GM23338 (cell line): ENCODE measurements around the gene CAMSAP2. TPM values are rescaled to one million over a fixed set of nuclear protein-coding genes. Genes with fewer than 3 reads are reported as not detected.
A peak's percentile ranks its signal among the peaks of the same experiment; 100 is the strongest.

ENCODE experiments used
- ATAC-seq: fragments of 200-7000 bp; cut with Tn5 transposase; 3 replicates; pipeline ENCODE4 v1.9.1; 2020
- DNase-seq: peaks from one replicate; pipeline ENCODE4 v3.0.0-alpha.2; 2015; ENCODE audit warnings: low spot score
- H2AFZ ChIP-seq: fragments of 200-600 bp; sonication (generic); 2 replicates; pipeline ENCODE4 v1.8.0; 2016; ENCODE audit warnings: antibody characterized with exemption, mild to moderate bottlenecking, moderate library complexity
- H3F3A ChIP-seq: fragments of 200-600 bp; sonication (generic); replicated peaks from 2 replicates; pipeline ENCODE4 v1.8.0; 2017; ENCODE audit warnings: antibody characterized with exemption, mixed run types, low read depth
- H3K27ac ChIP-seq: fragments of 200-600 bp; sonication (generic); 2 replicates; pipeline ENCODE4 v1.6.1; 2016; ENCODE audit warnings: low read depth
- H3K27me3 ChIP-seq: fragments of 200-600 bp; sonication (generic); 2 replicates; pipeline ENCODE4 v1.8.0; 2016; ENCODE audit warnings: mild to moderate bottlenecking, mixed run types, moderate library complexity; ENCODE audit not compliant: insufficient read depth
- H3K36me3 ChIP-seq: fragments of 200-600 bp; sonication (generic); 2 replicates; pipeline ENCODE4 v1.8.0; 2016; ENCODE audit warnings: mild to moderate bottlenecking; ENCODE audit not compliant: insufficient read depth
- H3K4me1 ChIP-seq: fragments of 200-600 bp; sonication (generic); 2 replicates; pipeline ENCODE4 v1.8.0; 2016; ENCODE audit warnings: mild to moderate bottlenecking, moderate library complexity; ENCODE audit not compliant: insufficient read depth
- H3K4me2 ChIP-seq: fragments of 200-600 bp; sonication (generic); 2 replicates; pipeline ENCODE4 v1.7.1; 2017; ENCODE audit warnings: mixed run types
- H3K4me3 ChIP-seq: fragments of 200-600 bp; sonication (generic); 2 replicates; pipeline ENCODE4 v1.6.1; 2016; ENCODE audit warnings: mixed run types
- H3K79me2 ChIP-seq: fragments of 200-600 bp; sonication (generic); replicated peaks from 2 replicates; pipeline ENCODE4 v1.8.0; 2017; ENCODE audit warnings: mild to moderate bottlenecking; ENCODE audit not compliant: insufficient read depth
- H3K9me2 ChIP-seq: fragments of 200-600 bp; sonication (generic); 2 replicates; pipeline ENCODE4 v1.8.0; 2017; ENCODE audit not compliant: insufficient read depth
- H4K20me1 ChIP-seq: fragments of 200-600 bp; sonication (generic); replicated peaks from 2 replicates; pipeline ENCODE4 v1.8.0; 2017; ENCODE audit warnings: mild to moderate bottlenecking; ENCODE audit not compliant: insufficient read depth
- H3K27ac Mint-ChIP-seq: 2 replicates; pipeline ENCODE4 v1.8.0; 2020; ENCODE audit warnings: inconsistent platforms, mild to moderate bottlenecking, moderate library complexity, mixed read lengths
- H3K27me3 Mint-ChIP-seq: 3 replicates; pipeline ENCODE4 v1.8.0; 2022; ENCODE audit warnings: low read depth, mild to moderate bottlenecking, moderate library complexity, mixed read lengths, inconsistent platforms; ENCODE audit not compliant: insufficient read depth, poor library complexity
- H3K36me3 Mint-ChIP-seq: 3 replicates; pipeline ENCODE4 v1.8.0; 2021; ENCODE audit warnings: low read depth, mild to moderate bottlenecking, inconsistent platforms, moderate library complexity, mixed read lengths
- H3K4me1 Mint-ChIP-seq: 3 replicates; pipeline ENCODE4 v1.8.0; 2020; ENCODE audit warnings: mild to moderate bottlenecking, inconsistent platforms, mixed read lengths
- H3K4me3 Mint-ChIP-seq: 3 replicates; pipeline ENCODE4 v1.8.0; 2021; ENCODE audit warnings: moderate library complexity, mild to moderate bottlenecking, inconsistent platforms, mixed read lengths
- H3K9me3 Mint-ChIP-seq: 3 replicates; pipeline ENCODE4 v1.8.0; 2020; ENCODE audit warnings: moderate library complexity, mild to moderate bottlenecking, inconsistent platforms, mixed read lengths
- CREB1 ChIP-seq: fragments of 250-450 bp; sonication (Bioruptor Pico); IDR thresholded peaks from 2 replicates; pipeline ENCODE4 v1.5.0; 2020; ENCODE audit warnings: low read depth, mild to moderate bottlenecking, moderate library complexity
- CTCF ChIP-seq, 2 experiments: fragments of 200-600 bp in 1 of 2; sonication (generic) in 1 of 2; conservative IDR thresholded peaks; 2 replicates each; pipeline versions ENCODE4 v1.5.1 to v1.6.1; 2016 to 2017; ENCODE audit warnings: antibody characterized with exemption in 2 of 2, low read depth in 2 of 2, mild to moderate bottlenecking in 2 of 2, moderate library complexity in 1 of 2
- ETS1 ChIP-seq: IDR thresholded peaks from 2 replicates; pipeline ENCODE4 v1.6.1; 2016; ENCODE audit warnings: antibody characterized with exemption
- EZH2 ChIP-seq: fragments of 200-600 bp; sonication (generic); IDR thresholded peaks from one replicate; pipeline ENCODE4 v1.8.0; 2017; ENCODE audit warnings: antibody characterized with exemption, mild to moderate bottlenecking, low read depth; ENCODE audit not compliant: unreplicated experiment
- EZH2phosphoT487 ChIP-seq: fragments of 200-600 bp; sonication (generic); IDR thresholded peaks from one replicate; pipeline ENCODE4 v1.8.1; 2018; ENCODE audit warnings: antibody characterized with exemption; ENCODE audit not compliant: unreplicated experiment
- JUNB ChIP-seq: IDR thresholded peaks from one replicate; pipeline ENCODE4 v1.6.1; 2016; ENCODE audit warnings: antibody characterized with exemption; ENCODE audit not compliant: unreplicated experiment
- POLR2AphosphoS5 ChIP-seq: IDR thresholded peaks from 2 replicates; pipeline ENCODE4 v1.6.1; 2016; ENCODE audit warnings: antibody characterized with exemption, low read depth
- REST ChIP-seq: IDR thresholded peaks from one replicate; pipeline ENCODE4 v1.6.1; 2018; ENCODE audit warnings: antibody characterized with exemption; ENCODE audit not compliant: unreplicated experiment
- STAT1 ChIP-seq: IDR thresholded peaks from one replicate; pipeline ENCODE4 v1.6.1; 2016; ENCODE audit warnings: antibody characterized with exemption; ENCODE audit not compliant: unreplicated experiment
- ZNF331 ChIP-seq: fragments of 250-450 bp; sonication (Bioruptor Pico); IDR thresholded peaks from 2 replicates; pipeline ENCODE4 v1.5.0; 2020; ENCODE audit warnings: low read depth, mild to moderate bottlenecking, moderate library complexity
- polyA plus RNA-seq: library from polyadenylated mRNA; unstranded; fragments of >200 nt; fragmentation: Nextera tagmentation; extraction: Ambion mirVana; gene quantifications from 2 replicates; pipeline ENCODE4 v1.2.1, GENCODE V29; 2016
- total RNA-seq: library from RNA; depleted of rRNA; stranded (reverse); fragments of >200 nt; shearing (Covaris generic); gene quantifications from 2 replicates; pipeline ENCODE4 v1.2.3, GENCODE V29; 2014

The CAMSAP2 gene
- total and polyA plus RNA-seq, 2 experiments from 2014 or later: 9.1 to 21.3 TPM

- TF ChIP-seq ETS1: no peak
- no peak for TF ChIP-seq CTCF (conservative IDR thresholded peaks at IDR 0.05; ENCODE audit: low read depth in 2 of 2)
- TF ChIP-seq REST: no peak
- no peak for TF ChIP-seq CREB1
These were observed 33.2 kb downstream of the CAMSAP2 start (continued) for GRCh38 chr1:200771625-200772555.

GRCh38 chr1:200774311-200774710 is 35.6 kb downstream of the CAMSAP2 start:
- ATAC-seq (no peak), DNase-seq (no peak)
- Histone ChIP-seq H3K9me2 (peaks cover 4% of the 10 kb centered on the region; the same call in 1 of the 2 replicates), H3F3A (no peaks in the 10 kb centered on the region), H3K79me2 (0 out of 2 replicates have a peak, but pooled peaks cover 4% of the 10 kb centered on the region), H2AFZ (no peak overlapping the region), H3K36me3 (no peaks in the 10 kb centered on the region), H3K27me3 (no peaks in the 10 kb centered on the region), H3K4me3 (no peak overlapping the region), H3K4me1 (no peaks in the 10 kb centered on the region), H4K20me1 (no peaks in the 10 kb centered on the region), H3K27ac (no peak overlapping the region), H3K4me2 (no peak overlapping the region)
- H3K4me3 Mint-ChIP-seq: no peak overlapping the region
- H3K9me3 Mint-ChIP-seq: no peaks in the 10 kb centered on the region
- H3K27me3 Mint-ChIP-seq: no peaks in the 10 kb centered on the region
- peaks cover 2% of the 10 kb centered on the region; the same call in 1 of the 3 replicates for H3K4me1 Mint-ChIP-seq
- peaks cover 14% of the 10 kb centered on the region; the same call in 2 of the 3 replicates for H3K36me3 Mint-ChIP-seq
- 0 out of 2 replicates have a peak overlapping the region, but pooled peaks have one; percentile 27 for H3K27ac Mint-ChIP-seq
- TF ChIP-seq ZNF331 (CRISPR knock-in tag) (no peak), POLR2AphosphoS5 (no peak), EZH2phosphoT487 (no peak), STAT1 (no peak), REST (no peak), JUNB (no peak), ETS1 (no peak), EZH2 (no peak)
